Osteoblast (primary cell): ENCODE results near the gene HOXA2. TPM values are rescaled to one million over a fixed set of nuclear protein-coding genes. Genes with fewer than 3 reads are reported as not detected.

ENCODE experiments used
- DNase-seq: peaks from one replicate; pipeline ENCODE4 v3.0.0; 2011; ENCODE audit warnings: low spot score, mixed read lengths; ENCODE audit not compliant: insufficient read length; ENCODE audit errors: missing footprints
- H2AFZ ChIP-seq: 2 replicates; pipeline ENCODE4 v1.6.0; 2011; ENCODE audit warnings: mild to moderate bottlenecking, low read length
- H3K27ac ChIP-seq: 2 replicates; pipeline ENCODE4 v1.5.1; 2011; ENCODE audit warnings: mild to moderate bottlenecking, low read depth, low read length, moderate library complexity
- H3K27me3 ChIP-seq: 2 replicates; pipeline ENCODE4 v1.6.0; 2012; ENCODE audit warnings: mild to moderate bottlenecking, control low read depth, inconsistent platforms, low read length, moderate library complexity; ENCODE audit not compliant: insufficient read depth
- H3K36me3 ChIP-seq: 2 replicates; pipeline ENCODE4 v1.5.1; 2011; ENCODE audit warnings: mild to moderate bottlenecking, low read length, control low read depth, moderate library complexity; ENCODE audit not compliant: insufficient read depth
- H3K4me1 ChIP-seq: 2 replicates; pipeline ENCODE4 v1.5.1; 2011; ENCODE audit warnings: mild to moderate bottlenecking, low read length, control low read depth, moderate library complexity; ENCODE audit not compliant: insufficient read depth
- H3K4me2 ChIP-seq: 2 replicates; pipeline ENCODE4 v1.6.0; 2011; ENCODE audit warnings: mild to moderate bottlenecking, low read length; ENCODE audit not compliant: insufficient read depth
- H3K4me3 ChIP-seq: fragments of 200-600 bp; sonication (generic); 3 replicates; pipeline ENCODE4 v1.5.1; 2012; ENCODE audit warnings: mild to moderate bottlenecking, low read length, inconsistent platforms; ENCODE audit not compliant: insufficient read depth
- H3K79me2 ChIP-seq: 2 replicates; pipeline ENCODE4 v1.6.0; 2012; ENCODE audit warnings: mild to moderate bottlenecking, low read length, control low read depth, inconsistent platforms; ENCODE audit not compliant: insufficient read depth
- H3K9me3 ChIP-seq: 2 replicates; pipeline ENCODE4 v1.5.1; 2011; ENCODE audit warnings: low read depth, low read length, control low read depth
- H4K20me1 ChIP-seq: 2 replicates; pipeline ENCODE4 v1.6.0; 2012; ENCODE audit warnings: mild to moderate bottlenecking, low read length, control low read depth; ENCODE audit not compliant: insufficient read depth
- CTCF ChIP-seq: IDR thresholded peaks from 2 replicates; pipeline ENCODE4 v1.5.1; 2011; ENCODE audit warnings: mild to moderate bottlenecking, low read depth, low read length, moderate library complexity; ENCODE audit errors: extremely low read depth
- total RNA-seq: library from RNA; depleted of rRNA; stranded (reverse); fragments of >200 nt; gene quantifications from 2 replicates; pipeline ENCODE4 v1.2.3, GENCODE V29; 2012

The HOXA2 gene
- total RNA-seq, 1 donor, result 0.36 TPM

- H3K27ac ChIP-seq, result peak overlapping the region; percentile 88
- TF ChIP-seq CTCF, result no peak
- peaks cover 20% of the 10 kb centered on the region for H3K36me3 ChIP-seq
- H3K27me3 ChIP-seq, result no peaks in the 10 kb centered on the region
- DNase-seq, result peak; percentile 50
- H3K4me3 ChIP-seq, result peak overlapping the region; percentile 93
- no peaks in the 10 kb centered on the region for H3K9me3 ChIP-seq
- H2AFZ ChIP-seq, result peak overlapping the region; percentile 88
- H3K4me2 ChIP-seq, result peak overlapping the region; percentile 99
- peaks cover 13% of the 10 kb centered on the region for H4K20me1 ChIP-seq
- peaks cover 52% of the 10 kb centered on the region for H3K4me1 ChIP-seq
- peaks cover 96% of the 10 kb centered on the region for H3K79me2 ChIP-seq
These were observed 47.5 kb upstream of the HOXA2 start for GRCh38 chr7:27149842-27150567.

- Histone ChIP-seq H3K4me1 (peaks cover 52% of the 10 kb centered on the region), H3K36me3 (peaks cover 27% of the 10 kb centered on the region), H3K79me2 (peaks cover 96% of the 10 kb centered on the region), H3K4me2 (peak overlapping the region; percentile 99), H3K4me3 (peak overlapping the region; percentile 93), H3K27me3 (no peaks in the 10 kb centered on the region), H2AFZ (peak overlapping the region; percentile 77), H3K27ac (peak overlapping the region; percentile 88), H4K20me1 (peaks cover 13% of the 10 kb centered on the region), H3K9me3 (no peaks in the 10 kb centered on the region)
- no peak for TF ChIP-seq CTCF
- peak; percentile 89 for DNase-seq
These were observed 46.5 kb upstream of the HOXA2 start for GRCh38 chr7:27148756-27149641.

- Histone ChIP-seq H2AFZ (peak overlapping the region; percentile 77), H4K20me1 (peaks cover 13% of the 10 kb centered on the region), H3K4me1 (peaks cover 44% of the 10 kb centered on the region), H3K27me3 (no peaks in the 10 kb centered on the region), H3K27ac (peak overlapping the region; percentile 88), H3K9me3 (no peaks in the 10 kb centered on the region), H3K4me3 (peak overlapping the region; percentile 93), H3K79me2 (peaks cover 96% of the 10 kb centered on the region), H3K36me3 (peaks cover 35% of the 10 kb centered on the region), H3K4me2 (peak overlapping the region; percentile 99)
- TF ChIP-seq CTCF, result no peak
- DNase-seq, result peak; percentile 92
These were observed 45.7 kb upstream of the HOXA2 start for GRCh38 chr7:27148031-27148755.
